Thoracic aorta (tissue), 2 donors: Measurements from ENCODE around the gene CCN6. TPM values are rescaled to one million over a fixed set of nuclear protein-coding genes. Genes with fewer than 3 reads are reported as not detected.
A peak's percentile ranks its signal among the peaks of the same experiment; 100 is the strongest.

Experiments used
- ATAC-seq: fragments of 150-250 bp; one replicate; pipeline ENCODE4 v1.8.0; 2017; ENCODE audit warnings: low read depth; ENCODE audit not compliant: insufficient number of reproducible peaks, low FRiP score
- DNase-seq: peaks from one replicate; pipeline ENCODE4 v3.0.0-alpha.2; 2020; ENCODE audit warnings: low spot score
- H3K27ac ChIP-seq, 2 donors: fragments of 200-600 bp; sonication (generic); 1 replicate in 1 of 2; 2 replicates in 1 of 2; pipeline ENCODE4 v1.5.1; 2016; ENCODE audit warnings: mild to moderate bottlenecking in 2 of 2, moderate library complexity in 2 of 2
- H3K27me3 ChIP-seq: fragments of 200-600 bp; sonication (generic); replicated peaks from 2 replicates; pipeline ENCODE4 v1.6.0; 2016; ENCODE audit warnings: mild to moderate bottlenecking; ENCODE audit not compliant: insufficient read depth
- H3K36me3 ChIP-seq: fragments of 200-600 bp; sonication (generic); one replicate; pipeline ENCODE4 v1.5.1; 2016
- H3K4me1 ChIP-seq, 2 donors: fragments of 200-600 bp; sonication (generic); 1 replicate in 1 of 2; 2 replicates in 1 of 2; pipeline versions ENCODE4 v1.5.1 to v1.6.0; 2016; ENCODE audit warnings: low read depth in 2 of 2, mild to moderate bottlenecking in 1 of 2; ENCODE audit not compliant: control insufficient read depth in 1 of 2
- H3K4me3 ChIP-seq: fragments of 200-600 bp; sonication (generic); 2 replicates; pipeline ENCODE4 v1.5.1; 2016; ENCODE audit warnings: mild to moderate bottlenecking
- H3K9me3 ChIP-seq: fragments of 200-600 bp; sonication (generic); 2 replicates; pipeline ENCODE4 v1.5.1; 2016
- total RNA-seq, 2 donors: library from RNA; depleted of rRNA; stranded (reverse); fragments of >200 nt; gene quantifications; one replicate each; pipeline versions ENCODE4 v1.1.0 to v1.2.3, GENCODE V29; 2016
- TF ChIP-seq, protein P1 (sequence below): fragments of 200-600 bp; sonication (generic); IDR thresholded peaks from one replicate; pipeline ENCODE4 v1.5.1; 2019; ENCODE audit warnings: antibody characterized with exemption

The CCN6 gene
- total RNA-seq, 2 donors from 2014 or later, result not detected

DNA sequence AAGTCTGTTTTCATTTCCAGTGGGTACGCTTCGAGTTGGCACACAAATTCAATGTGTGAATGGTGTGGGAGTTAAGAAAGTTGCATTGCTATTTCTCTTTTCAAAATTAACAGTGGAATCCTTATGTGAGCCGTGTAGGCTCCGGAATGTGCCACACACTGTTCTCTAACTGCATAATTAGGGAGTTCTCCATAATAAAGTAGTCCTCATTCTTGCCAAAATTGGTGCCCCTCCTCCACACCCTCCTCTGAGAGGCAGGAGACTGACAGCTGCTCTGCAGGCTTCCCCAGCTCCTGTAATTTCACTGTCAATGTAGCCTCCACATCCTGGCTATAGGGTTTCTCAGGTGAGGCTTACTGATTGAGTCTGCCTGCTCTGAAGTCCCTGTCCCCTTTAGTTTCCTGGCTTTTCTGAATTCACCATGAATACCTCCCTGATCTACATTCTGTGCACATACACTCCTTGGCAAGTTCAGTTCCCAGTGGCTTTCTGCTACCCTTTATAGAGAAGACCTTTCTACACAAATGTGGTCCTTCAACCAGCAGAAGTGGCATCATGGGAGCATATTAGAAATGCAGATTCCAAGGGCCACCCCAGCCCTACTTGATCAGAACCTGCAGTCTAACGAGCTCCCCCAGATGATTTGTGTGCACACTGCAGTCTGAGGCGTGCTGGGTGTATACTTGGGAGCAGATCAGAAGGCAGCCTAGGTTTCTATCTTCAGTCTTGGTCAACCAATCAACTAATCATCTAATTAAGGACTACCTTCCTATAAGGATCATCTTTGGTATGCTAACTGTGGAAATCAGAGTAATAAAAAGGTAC lies 19.9 kb upstream of the CCN6 start:
- DNase-seq, result no peak
- no peak for ATAC-seq
- Histone ChIP-seq H3K27ac (no peak overlapping the region), H3K36me3 (no peaks in the 10 kb centered on the region), H3K9me3 (no peaks in the 10 kb centered on the region), H3K27me3 (no peaks in the 10 kb centered on the region), H3K4me3 (no peak overlapping the region), H3K4me1 (peaks cover 6 to 19% of the 10 kb centered on the region in 2 donors)
- TF ChIP-seq, protein P1, sequence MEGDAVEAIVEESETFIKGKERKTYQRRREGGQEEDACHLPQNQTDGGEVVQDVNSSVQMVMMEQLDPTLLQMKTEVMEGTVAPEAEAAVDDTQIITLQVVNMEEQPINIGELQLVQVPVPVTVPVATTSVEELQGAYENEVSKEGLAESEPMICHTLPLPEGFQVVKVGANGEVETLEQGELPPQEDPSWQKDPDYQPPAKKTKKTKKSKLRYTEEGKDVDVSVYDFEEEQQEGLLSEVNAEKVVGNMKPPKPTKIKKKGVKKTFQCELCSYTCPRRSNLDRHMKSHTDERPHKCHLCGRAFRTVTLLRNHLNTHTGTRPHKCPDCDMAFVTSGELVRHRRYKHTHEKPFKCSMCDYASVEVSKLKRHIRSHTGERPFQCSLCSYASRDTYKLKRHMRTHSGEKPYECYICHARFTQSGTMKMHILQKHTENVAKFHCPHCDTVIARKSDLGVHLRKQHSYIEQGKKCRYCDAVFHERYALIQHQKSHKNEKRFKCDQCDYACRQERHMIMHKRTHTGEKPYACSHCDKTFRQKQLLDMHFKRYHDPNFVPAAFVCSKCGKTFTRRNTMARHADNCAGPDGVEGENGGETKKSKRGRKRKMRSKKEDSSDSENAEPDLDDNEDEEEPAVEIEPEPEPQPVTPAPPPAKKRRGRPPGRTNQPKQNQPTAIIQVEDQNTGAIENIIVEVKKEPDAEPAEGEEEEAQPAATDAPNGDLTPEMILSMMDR, result no peak

DNA sequence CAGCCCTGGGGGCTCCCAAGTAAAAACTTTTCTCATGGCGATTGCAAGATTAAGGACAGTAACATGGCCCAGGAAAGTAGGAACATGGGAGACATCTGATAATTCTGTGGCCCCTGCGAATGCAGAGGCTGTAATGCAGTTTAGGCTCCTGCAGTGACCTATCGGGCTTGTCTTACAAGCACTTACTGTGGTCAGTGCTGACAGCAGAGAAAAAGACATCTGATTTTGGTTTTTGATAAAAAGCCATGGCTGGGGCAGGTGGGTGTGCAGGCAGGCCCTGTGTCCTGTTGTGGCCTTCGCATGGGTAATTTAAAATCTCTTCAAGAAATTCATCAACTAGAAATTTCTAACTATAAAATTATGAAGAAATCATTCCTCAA lies 19.3 kb upstream of the CCN6 start:
- TF ChIP-seq, protein P1, result no peak
- peaks cover 6 to 23% of the 10 kb centered on the region in 2 donors for H3K4me1 ChIP-seq
- no peaks in the 10 kb centered on the region for H3K36me3 ChIP-seq
- DNase-seq (no peak), ATAC-seq (no peak)
- no peaks in the 10 kb centered on the region for H3K27me3 ChIP-seq
- H3K9me3 ChIP-seq, result no peaks in the 10 kb centered on the region
- H3K27ac ChIP-seq, result no peak overlapping the region
- no peak overlapping the region for H3K4me3 ChIP-seq

DNA sequence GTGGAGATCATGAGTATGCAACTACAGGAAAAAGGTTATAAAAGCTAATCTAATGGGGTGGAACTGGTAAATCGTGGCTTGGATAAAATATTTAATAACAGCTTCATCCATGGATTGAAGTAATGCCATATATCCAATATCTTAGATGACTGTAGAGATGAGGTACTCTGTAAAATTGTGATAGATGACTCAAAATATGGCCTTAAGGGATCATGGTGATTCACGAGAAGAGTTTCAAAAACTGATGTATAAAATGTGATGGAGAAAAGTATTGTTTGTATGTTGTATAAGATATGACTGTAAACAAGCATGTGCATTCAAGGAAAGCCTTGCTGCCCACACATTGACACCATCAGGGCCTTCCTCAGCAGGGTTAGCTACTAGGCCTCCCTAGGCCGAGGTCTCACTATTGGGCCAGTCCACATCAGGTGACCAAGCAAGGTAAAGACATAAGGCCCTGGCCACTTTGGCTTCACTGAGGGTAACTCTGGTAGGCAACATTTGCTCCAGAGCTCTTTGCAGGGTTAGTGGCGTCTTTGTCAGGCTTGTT lies 17.7 kb upstream of the CCN6 start:
- H3K36me3 ChIP-seq, result no peaks in the 10 kb centered on the region
- H3K4me1 ChIP-seq, result peaks cover 6 to 23% of the 10 kb centered on the region in 2 donors
- H3K27ac ChIP-seq, result peak overlapping the region; percentile 65 to 82
- ATAC-seq (no peak), DNase-seq (no peak)
- no peaks in the 10 kb centered on the region for H3K27me3 ChIP-seq
- TF ChIP-seq, protein P1, result no peak
- H3K9me3 ChIP-seq, result no peaks in the 10 kb centered on the region
- H3K4me3 ChIP-seq, result no peak overlapping the region

DNA sequence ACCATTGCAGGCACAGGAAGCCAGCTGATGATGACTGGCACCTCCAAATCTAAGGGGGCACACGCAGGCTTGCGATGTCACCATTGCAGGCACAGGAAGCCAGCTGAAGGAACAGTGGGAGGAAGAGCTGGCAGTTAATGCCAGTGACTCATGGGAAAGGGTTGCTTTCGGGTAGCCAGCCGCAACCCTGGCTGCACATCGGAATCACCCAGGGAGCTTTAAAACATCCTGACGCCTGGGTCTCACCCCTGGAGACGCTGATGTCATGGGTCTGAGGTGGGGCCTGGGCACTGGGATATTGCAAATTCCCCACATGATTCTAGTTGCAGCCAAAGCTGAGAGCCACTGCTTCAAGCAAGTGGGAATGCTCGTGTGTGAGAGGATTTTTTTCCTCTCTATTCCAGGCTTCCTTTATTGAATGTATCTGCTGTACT lies 16.1 kb upstream of the CCN6 start:
- TF ChIP-seq, protein P1, result no peak
- Histone ChIP-seq H3K4me3 (peak overlapping the region; percentile 54), H3K27me3 (no peaks in the 10 kb centered on the region), H3K9me3 (no peaks in the 10 kb centered on the region), H3K4me1 (peaks cover 6 to 23% of the 10 kb centered on the region in 2 donors), H3K27ac (peak overlapping the region; percentile 78 to 82), H3K36me3 (no peaks in the 10 kb centered on the region)
- peak; percentile 74 for ATAC-seq
- peak; percentile 72 for DNase-seq

DNA sequence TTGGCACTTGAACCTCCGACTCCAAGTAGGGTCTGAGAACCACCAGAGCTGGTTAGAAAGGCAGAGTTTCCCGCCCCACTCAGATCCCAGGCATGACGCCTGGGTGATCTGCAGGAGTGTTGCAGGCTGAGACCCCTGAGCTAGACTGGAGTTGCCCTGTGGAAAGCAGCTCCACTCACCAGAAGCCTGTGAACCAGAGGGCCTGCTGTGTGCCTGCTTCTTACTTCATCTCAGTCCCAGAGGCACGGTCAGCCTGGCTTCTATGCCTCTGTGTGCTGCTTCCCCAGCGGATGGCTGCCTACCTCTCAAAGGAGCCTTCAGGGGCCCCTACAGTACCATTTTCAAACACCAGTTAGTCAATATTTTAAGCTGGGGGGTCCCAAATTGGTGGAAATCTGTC lies 15.6 kb upstream of the CCN6 start:
- no peaks in the 10 kb centered on the region for H3K27me3 ChIP-seq
- no peaks in the 10 kb centered on the region for H3K9me3 ChIP-seq
- H3K27ac ChIP-seq, result peak overlapping the region; percentile 78 to 82
- no peaks in the 10 kb centered on the region for H3K36me3 ChIP-seq
- no peak for DNase-seq
- peak overlapping the region; percentile 54 for H3K4me3 ChIP-seq
- TF ChIP-seq, protein P1, result no peak
- no peak for ATAC-seq
- peaks cover 6 to 23% of the 10 kb centered on the region in 2 donors for H3K4me1 ChIP-seq
